EL (cell line): ENCODE measurements around the gene BRF1.
"Not testable (repeated sequence)": the region's sequence is repeated elsewhere in the genome, so short reads cannot be mapped to it uniquely, and the experiment has no call there.

Experiments used
- DNase-seq: peaks from one replicate; pipeline ENCODE4 v3.0.0-alpha.2; 2016

Gene BRF1

GRCh38 chr14:105300542-105301102 lies at the start of gene BRF1:
Gene BRF1 (minus strand): TSS chr14:105301001. CDS start chr14:105300629, 372 bp downstream.
- peak; percentile 93 for DNase-seq

- no peak for DNase-seq
Observed at GRCh38 chr14:105349992-105350391, 49.2 kb upstream of the BRF1 start.

GRCh38 chr14:105348945-105349699 lies 48.3 kb upstream of the BRF1 start:
- DNase-seq, result no peak

- DNase-seq, result no peak
Observed at GRCh38 chr14:105348169-105348944, 47.6 kb upstream of the BRF1 start.

GRCh38 chr14:105347587-105347968 lies 46.8 kb upstream of the BRF1 start:
- no peak for DNase-seq

GRCh38 chr14:105346876-105347586 lies 46.2 kb upstream of the BRF1 start:
- DNase-seq, result no peak

GRCh38 chr14:105346200-105346533 lies 45.4 kb upstream of the BRF1 start:
- no peak for DNase-seq

GRCh38 chr14:105343194-105343593 lies 42.4 kb upstream of the BRF1 start:
- DNase-seq, result no peak

GRCh38 chr14:105340821-105341733 lies 40.3 kb upstream of the BRF1 start:
- no peak for DNase-seq

- DNase-seq, result no peak
Observed at GRCh38 chr14:105337966-105338741, 37.4 kb upstream of the BRF1 start.

- DNase-seq, result no peak
Observed at GRCh38 chr14:105337433-105337832, 36.6 kb upstream of the BRF1 start.

- no peak for DNase-seq
Observed at GRCh38 chr14:105336477-105337287, 35.9 kb upstream of the BRF1 start.

GRCh38 chr14:105335735-105336476 lies 35.1 kb upstream of the BRF1 start:
- no peak for DNase-seq

- not testable (repeated sequence) for DNase-seq
Observed at GRCh38 chr14:105335231-105335542, 34.4 kb upstream of the BRF1 start.

GRCh38 chr14:105334383-105335230 lies 33.8 kb upstream of the BRF1 start:
- DNase-seq, result no peak

- DNase-seq, result no peak
Observed at GRCh38 chr14:105333613-105334364, 33.0 kb upstream of the BRF1 start.

- DNase-seq, result no peak
Observed at GRCh38 chr14:105333020-105333490, 32.3 kb upstream of the BRF1 start.

GRCh38 chr14:105332350-105332874 lies 31.6 kb upstream of the BRF1 start:
- no peak for DNase-seq
